Chondrocyte (in vitro differentiated cells): ENCODE results near the gene DNM3. TPM values are rescaled to one million over a fixed set of nuclear protein-coding genes. Genes with fewer than 3 reads are reported as not detected.

Experiments used
- DNase-seq: peaks from one replicate; pipeline ENCODE4 v3.0.0; 2021; ENCODE audit warnings: mixed read lengths, low spot score
- H3K27ac Mint-ChIP-seq: one replicate; pipeline ENCODE4 v1.8.0; 2021; ENCODE audit warnings: mild to moderate bottlenecking, moderate library complexity, mixed read lengths; ENCODE audit not compliant: unreplicated experiment
- H3K27me3 Mint-ChIP-seq: 2 replicates; pipeline ENCODE4 v1.8.0; 2021; ENCODE audit warnings: low read depth, mixed read lengths
- H3K36me3 Mint-ChIP-seq: 2 replicates; pipeline ENCODE4 v1.8.0; 2021; ENCODE audit warnings: low read depth, mixed read lengths
- H3K4me1 Mint-ChIP-seq: 2 replicates; pipeline ENCODE4 v1.8.0; 2021; ENCODE audit warnings: low read depth, mild to moderate bottlenecking, mixed read lengths
- H3K4me3 Mint-ChIP-seq: one replicate; pipeline ENCODE4 v1.8.0; 2021; ENCODE audit warnings: mild to moderate bottlenecking, moderate library complexity, mixed read lengths; ENCODE audit not compliant: unreplicated experiment
- H3K9me3 Mint-ChIP-seq: 2 replicates; pipeline ENCODE4 v1.8.0; 2021; ENCODE audit warnings: low read depth, mixed read lengths
- total RNA-seq: library from RNA; stranded (reverse); gene quantifications from 3 replicates; pipeline ENCODE4 v1.2.1, GENCODE V29; 2021
- TF ChIP-seq, protein P1 (sequence below): fragments of 200-600 bp; sonication (generic); IDR thresholded peaks from 2 replicates; pipeline ENCODE4 v1.5.0; 2021; ENCODE audit warnings: antibody characterized with exemption, mild to moderate bottlenecking, moderate library complexity

DNM3 gene
- total RNA-seq, 1 donor from 2014 or later: 12.4 TPM

DNA sequence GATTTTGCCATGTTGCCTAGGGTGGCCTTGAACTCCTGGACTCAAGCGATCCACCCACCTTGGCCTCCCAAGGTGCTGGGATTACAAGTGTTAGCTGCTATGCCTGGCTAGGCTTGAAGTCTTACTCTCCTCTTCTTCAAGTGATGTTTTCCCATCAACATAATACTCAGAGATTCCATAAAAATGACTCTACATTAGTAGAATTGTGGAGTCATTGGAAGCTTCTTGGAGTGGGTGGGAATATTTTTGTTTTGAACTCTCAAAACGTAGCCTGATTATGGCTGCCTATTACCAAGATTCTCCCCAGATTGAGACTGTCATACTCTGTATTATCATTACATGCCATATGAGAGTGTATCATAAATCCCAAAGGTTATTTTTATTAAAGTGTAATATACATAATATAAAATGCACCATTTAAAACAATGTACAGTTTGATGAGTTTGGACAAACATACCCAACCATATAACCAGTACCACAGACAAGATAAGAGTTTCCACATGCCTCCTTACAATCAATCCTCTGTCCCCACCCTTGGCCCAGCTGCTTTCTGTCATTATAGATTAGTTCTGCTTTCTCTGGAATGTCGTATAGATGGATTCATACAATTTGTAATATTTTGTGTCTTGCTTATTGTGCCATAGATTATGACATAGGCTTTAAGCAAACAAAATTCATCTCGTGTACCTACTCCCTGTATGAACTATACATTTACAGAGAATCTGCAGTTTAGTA, 8.0 kb upstream of the DNM3 start:
- Mint-ChIP-seq H3K4me3 (no peak overlapping the region), H3K4me1 (no peaks in the 10 kb centered on the region), H3K27ac (no peak overlapping the region), H3K9me3 (peaks cover 3% of the 10 kb centered on the region), H3K36me3 (peaks cover 1% of the 10 kb centered on the region), H3K27me3 (no peaks in the 10 kb centered on the region)
- no peak for DNase-seq
- TF ChIP-seq, protein P1, sequence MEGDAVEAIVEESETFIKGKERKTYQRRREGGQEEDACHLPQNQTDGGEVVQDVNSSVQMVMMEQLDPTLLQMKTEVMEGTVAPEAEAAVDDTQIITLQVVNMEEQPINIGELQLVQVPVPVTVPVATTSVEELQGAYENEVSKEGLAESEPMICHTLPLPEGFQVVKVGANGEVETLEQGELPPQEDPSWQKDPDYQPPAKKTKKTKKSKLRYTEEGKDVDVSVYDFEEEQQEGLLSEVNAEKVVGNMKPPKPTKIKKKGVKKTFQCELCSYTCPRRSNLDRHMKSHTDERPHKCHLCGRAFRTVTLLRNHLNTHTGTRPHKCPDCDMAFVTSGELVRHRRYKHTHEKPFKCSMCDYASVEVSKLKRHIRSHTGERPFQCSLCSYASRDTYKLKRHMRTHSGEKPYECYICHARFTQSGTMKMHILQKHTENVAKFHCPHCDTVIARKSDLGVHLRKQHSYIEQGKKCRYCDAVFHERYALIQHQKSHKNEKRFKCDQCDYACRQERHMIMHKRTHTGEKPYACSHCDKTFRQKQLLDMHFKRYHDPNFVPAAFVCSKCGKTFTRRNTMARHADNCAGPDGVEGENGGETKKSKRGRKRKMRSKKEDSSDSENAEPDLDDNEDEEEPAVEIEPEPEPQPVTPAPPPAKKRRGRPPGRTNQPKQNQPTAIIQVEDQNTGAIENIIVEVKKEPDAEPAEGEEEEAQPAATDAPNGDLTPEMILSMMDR: no peak

DNA sequence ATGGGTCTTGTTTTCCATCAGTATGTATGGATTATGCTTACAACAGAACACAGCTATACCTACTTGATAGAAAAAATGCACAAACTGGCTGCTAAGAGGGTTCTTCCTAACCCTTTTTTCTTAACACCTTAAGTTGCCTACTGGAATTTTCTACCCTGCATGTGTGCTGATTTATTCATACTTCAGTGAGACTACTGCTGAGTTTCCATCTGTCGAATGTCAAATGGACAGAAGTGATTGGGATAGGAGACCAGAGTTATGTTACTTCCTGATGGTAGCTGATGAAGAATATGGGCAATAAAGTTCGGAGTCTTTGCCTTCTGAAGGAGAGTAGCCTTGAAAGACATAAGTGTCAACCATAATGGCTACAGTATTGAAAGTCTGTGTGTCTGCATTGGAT, 6.5 kb upstream of the DNM3 start:
- TF ChIP-seq, protein P1: no peak
- H3K27ac Mint-ChIP-seq: no peak overlapping the region
- H3K4me1 Mint-ChIP-seq: no peaks in the 10 kb centered on the region

GRCh38 chr1:171835891-171836290, 5.4 kb upstream of the DNM3 start:
- TF ChIP-seq, protein P1: no peak
- H3K9me3 Mint-ChIP-seq: no peaks in the 10 kb centered on the region
- no peak for DNase-seq

More for the DNA sequence above, 6.5 kb upstream of the DNM3 start:
- Mint-ChIP-seq H3K9me3 (no peaks in the 10 kb centered on the region), H3K27me3 (no peaks in the 10 kb centered on the region), H3K4me3 (no peak overlapping the region), H3K36me3 (peaks cover 1% of the 10 kb centered on the region)
- no peak for DNase-seq

DNA sequence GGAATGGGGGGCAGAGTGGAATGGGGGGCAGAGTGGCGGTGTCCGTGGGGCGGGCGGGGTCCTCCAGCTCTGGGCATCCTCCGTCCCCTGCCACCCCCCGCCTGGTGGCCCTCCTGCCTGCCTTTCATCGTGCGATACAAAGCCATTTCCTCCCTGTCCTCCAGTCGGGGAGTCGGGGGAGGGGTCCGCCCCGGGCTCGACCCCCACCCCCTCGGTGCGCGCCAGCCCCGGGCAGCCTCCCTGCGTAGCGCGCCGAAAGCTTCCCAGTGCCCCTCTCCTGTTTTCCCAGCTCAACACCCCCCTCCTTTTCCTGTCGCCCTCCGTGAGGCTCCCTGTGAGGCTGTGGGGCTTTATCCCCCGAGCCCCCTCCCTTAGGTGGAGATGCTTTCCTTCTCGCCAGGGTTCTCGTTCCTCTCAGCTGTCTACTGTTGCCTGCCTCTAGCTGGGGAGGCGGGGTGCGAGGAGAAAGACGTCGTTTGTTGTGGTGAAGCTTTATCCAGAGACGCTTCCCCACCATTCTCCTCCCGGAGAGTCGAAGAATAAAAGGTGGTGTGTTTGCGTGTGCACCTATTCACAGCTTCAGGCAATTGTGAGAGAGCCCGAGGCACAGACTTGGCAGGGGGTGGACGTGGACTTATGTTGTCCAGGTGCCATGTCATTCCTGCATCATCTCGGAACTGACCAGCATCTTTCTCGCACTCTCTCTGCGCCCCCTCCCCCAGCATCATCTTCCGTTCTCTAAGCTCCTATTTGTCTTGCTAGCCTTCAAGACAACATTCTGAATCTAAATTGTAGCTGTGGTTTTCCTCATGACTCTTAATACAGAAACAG, 848 bp downstream of the DNM3 start:
- Mint-ChIP-seq H3K4me1 (peaks cover 17% of the 10 kb centered on the region), H3K36me3 (no peaks in the 10 kb centered on the region), H3K9me3 (no peaks in the 10 kb centered on the region), H3K27me3 (peaks cover 17% of the 10 kb centered on the region), H3K4me3 (peak overlapping the region; percentile 82), H3K27ac (no peak overlapping the region)
- TF ChIP-seq, protein P1: no peak
- no peak for DNase-seq

More at GRCh38 chr1:171835891-171836290, 5.4 kb upstream of the DNM3 start:
- Mint-ChIP-seq H3K4me3 (no peak overlapping the region), H3K36me3 (peaks cover 1% of the 10 kb centered on the region), H3K27ac (no peak overlapping the region), H3K4me1 (peaks cover 5% of the 10 kb centered on the region), H3K27me3 (no peaks in the 10 kb centered on the region)

GRCh38 chr1:171844381-171844780, 3.1 kb downstream of the DNM3 start:
- H3K27ac Mint-ChIP-seq: no peak overlapping the region
- TF ChIP-seq, protein P1: no peak
- DNase-seq: no peak
- H3K4me3 Mint-ChIP-seq: no peak overlapping the region
- no peaks in the 10 kb centered on the region for H3K9me3 Mint-ChIP-seq
- peaks cover 17% of the 10 kb centered on the region for H3K27me3 Mint-ChIP-seq
- peaks cover 17% of the 10 kb centered on the region for H3K4me1 Mint-ChIP-seq
- H3K36me3 Mint-ChIP-seq: no peaks in the 10 kb centered on the region
